Prostate gland (tissue), 2 donors: Measurements from ENCODE around the gene MRPL50. TPM values are rescaled to one million over a fixed set of nuclear protein-coding genes. Genes with fewer than 3 reads are reported as not detected.

Source experiments
- DNase-seq: peaks from one replicate; pipeline ENCODE4 v3.0.0-alpha.2; 2019; ENCODE audit warnings: low spot score
- H3K27ac ChIP-seq, 2 donors: fragments of 200-600 bp; sonication (generic); 2 replicates each; pipeline ENCODE4 v1.5.1; 2017 to 2019
- H3K27me3 ChIP-seq: fragments of 200-600 bp; sonication (generic); replicated peaks from 2 replicates; pipeline ENCODE4 v1.5.1; 2019; ENCODE audit not compliant: insufficient read depth
- H3K36me3 ChIP-seq, 2 donors: fragments of 200-600 bp; sonication (generic); 1 replicate in 1 of 2; 2 replicates in 1 of 2; pipeline versions ENCODE4 v1.5.1 to v1.8.1; 2017 to 2019
- H3K4me1 ChIP-seq: fragments of 200-600 bp; sonication (generic); replicated peaks from 2 replicates; pipeline ENCODE4 v1.5.1; 2019
- H3K4me3 ChIP-seq, 2 donors: fragments of 200-600 bp; sonication (generic); 2 replicates each; pipeline ENCODE4 v1.5.1; 2017 to 2019
- H3K9me3 ChIP-seq: fragments of 200-600 bp; sonication (generic); 2 replicates; pipeline ENCODE4 v1.5.1; 2017
- CTCF ChIP-seq, 4 experiments: fragments of 200-600 bp in 2 of 4; fragments of 450-650 bp in 2 of 4; sonication (generic) in 2 of 4; IDR thresholded peaks; 1 replicate in 3 of 4; 2 replicates in 1 of 4; pipeline ENCODE4 v1.5.1; 2016 to 2019; ENCODE audit warnings: antibody characterized with exemption in 4 of 4, mild to moderate bottlenecking in 2 of 4, moderate library complexity in 2 of 4
- POLR2A ChIP-seq: fragments of 450-650 bp; IDR thresholded peaks from one replicate; pipeline ENCODE4 v1.6.1; 2016; ENCODE audit warnings: antibody characterized with exemption, mild to moderate bottlenecking
- POLR2AphosphoS5 ChIP-seq: sonication (generic); formaldehyde crosslinking; IDR thresholded peaks from one replicate; pipeline ENCODE4 v1.6.1; 2017; ENCODE audit warnings: antibody characterized with exemption
- WGBS: methylation state at CpG from one replicate; pipeline ENCODE4 v1.1.5; 2018; 5-methylcytosine and 5-hydroxymethylcytosine counted together
- intact Hi-C: fragments of 100-400 bp; cut with DNase I; formaldehyde crosslinking; loops from one replicate; pipeline ENCODE4 v1.14.2; 2022
- total RNA-seq, 2 donors: library from RNA; depleted of rRNA; stranded (reverse); fragments of >200 nt; gene quantifications; one replicate each; pipeline ENCODE4 v1.1.0, GENCODE V29; 2016

Gene MRPL50
- total RNA-seq, 2 donors from 2014 or later = 10.3 to 12.5 TPM

GRCh38 chr9:101429736-101430135 lies 31.3 kb upstream of the MRPL50 start:
- Histone ChIP-seq H3K9me3 (no peaks in the 10 kb centered on the region), H3K27me3 (no peaks in the 10 kb centered on the region), H3K4me1 (no peaks in the 10 kb centered on the region), H3K27ac (no peak overlapping the region), H3K36me3 (no peaks in the 10 kb centered on the region), H3K4me3 (no peak overlapping the region)
- intact Hi-C loops = no loop called here
- TF ChIP-seq POLR2AphosphoS5 = no peak
- TF ChIP-seq CTCF (IDR thresholded peaks at IDR 0.05) = no peak
- no peak for TF ChIP-seq POLR2A
- no peak for DNase-seq
- WGBS = 92% methylated on average over 7 of the region's 7 CpGs

GRCh38 chr9:101428909-101429308 lies 30.5 kb upstream of the MRPL50 start:
- WGBS = 76% methylated on average over 3 of the region's 3 CpGs
- no peak for TF ChIP-seq POLR2A
- no peak for TF ChIP-seq POLR2AphosphoS5
- TF ChIP-seq CTCF (IDR thresholded peaks at IDR 0.05) = no peak
- DNase-seq = no peak
- H3K27ac ChIP-seq = no peak overlapping the region
- no peaks in the 10 kb centered on the region for H3K36me3 ChIP-seq
- H3K9me3 ChIP-seq = no peaks in the 10 kb centered on the region
- H3K4me1 ChIP-seq = no peaks in the 10 kb centered on the region
- H3K4me3 ChIP-seq = no peak overlapping the region
- intact Hi-C loops = no loop called here
- H3K27me3 ChIP-seq = no peaks in the 10 kb centered on the region

GRCh38 chr9:101427957-101428655 lies 29.7 kb upstream of the MRPL50 start:
- Histone ChIP-seq H3K36me3 (no peaks in the 10 kb centered on the region), H3K4me1 (no peaks in the 10 kb centered on the region), H3K27ac (no peak overlapping the region), H3K27me3 (no peaks in the 10 kb centered on the region), H3K4me3 (no peak overlapping the region), H3K9me3 (no peaks in the 10 kb centered on the region)
- intact Hi-C loops = no loop called here
- 86% methylated on average over 3 of the region's 3 CpGs for WGBS
- no peak for DNase-seq
- no peak for TF ChIP-seq POLR2A
- TF ChIP-seq POLR2AphosphoS5 = no peak
- TF ChIP-seq CTCF (IDR thresholded peaks at IDR 0.05) = no peak

- intact Hi-C loops = no loop called here
- Histone ChIP-seq H3K4me3 (no peak overlapping the region), H3K27me3 (no peaks in the 10 kb centered on the region), H3K27ac (no peak overlapping the region), H3K36me3 (no peaks in the 10 kb centered on the region), H3K9me3 (no peaks in the 10 kb centered on the region), H3K4me1 (no peaks in the 10 kb centered on the region)
- DNase-seq = no peak
- no peak for TF ChIP-seq CTCF (IDR thresholded peaks at IDR 0.05)
- no peak for TF ChIP-seq POLR2A
- no peak for TF ChIP-seq POLR2AphosphoS5
- WGBS = 92% methylated on average over 8 of the region's 8 CpGs
These were observed 28.9 kb upstream of the MRPL50 start for GRCh38 chr9:101427358-101427757.

GRCh38 chr9:101421653-101422065 lies 23.2 kb upstream of the MRPL50 start:
- H3K36me3 ChIP-seq = no peaks in the 10 kb centered on the region
- no peak overlapping the region for H3K27ac ChIP-seq
- no peaks in the 10 kb centered on the region for H3K4me1 ChIP-seq
- TF ChIP-seq POLR2AphosphoS5 (no peak), POLR2A (no peak), CTCF (IDR thresholded peaks at IDR 0.05) (no peak)
- WGBS = 65% methylated on average over 5 of the region's 5 CpGs
- no peaks in the 10 kb centered on the region for H3K27me3 ChIP-seq
- intact Hi-C loops = no loop called here
- no peak overlapping the region for H3K4me3 ChIP-seq
- no peak for DNase-seq
- no peaks in the 10 kb centered on the region for H3K9me3 ChIP-seq
